Kidney (tissue), 14 donors: Measurements from ENCODE around the gene ZNF93. TPM values are rescaled to one million over a fixed set of nuclear protein-coding genes. Genes with fewer than 3 reads are reported as not detected.
A peak's percentile ranks its signal among the peaks of the same experiment; 100 is the strongest.
"Not testable (repeated sequence)": the region's sequence is repeated elsewhere in the genome, so short reads cannot be mapped to it uniquely, and the experiment has no call there.

Experiments
- DNase-seq, 5 donors: peaks; one replicate each; pipeline ENCODE4 v3.0.0-alpha.2; 2013 to 2020
- FAIRE-seq: peaks from 2 replicates; lab custom pipeline; 2012; peaks lifted over from hg19 to GRCh38; lab: Jason Lieb, UNC
- H3K27ac ChIP-seq, 2 donors: one replicate each; pipeline ENCODE4 v1.7.0; 2013; ENCODE audit warnings: low read depth in 2 of 2, low read length in 2 of 2, inconsistent platforms in 1 of 2
- H3K27me3 ChIP-seq: one replicate; pipeline ENCODE4 v1.7.1; 2013; ENCODE audit warnings: low read length, inconsistent platforms; ENCODE audit not compliant: control insufficient read depth, insufficient read depth
- H3K36me3 ChIP-seq, 3 donors: one replicate each; pipeline versions ENCODE4 v1.7.0 to v1.7.1; 2013; ENCODE audit warnings: low read length in 3 of 3, control low read depth in 1 of 3, inconsistent platforms in 1 of 3; ENCODE audit not compliant: insufficient read depth in 3 of 3, control insufficient read depth in 2 of 3
- H3K4me1 ChIP-seq, 3 donors: one replicate each; pipeline versions ENCODE4 v1.7.0 to v1.7.1; 2013; ENCODE audit warnings: low read length in 3 of 3, inconsistent platforms in 1 of 3, low read depth in 1 of 3; ENCODE audit not compliant: control insufficient read depth in 2 of 3, insufficient read depth in 2 of 3
- H3K4me3 ChIP-seq, 3 donors: one replicate each; pipeline versions ENCODE4 v1.7.0 to v1.8.1; 2013; ENCODE audit warnings: low read length in 3 of 3, control low read depth in 1 of 3, inconsistent platforms in 1 of 3
- H3K9ac ChIP-seq, 3 donors: one replicate each; pipeline versions ENCODE4 v1.7.0 to v1.7.1; 2013; ENCODE audit warnings: low read length in 3 of 3, control low read depth in 1 of 3, inconsistent platforms in 1 of 3
- H3K9me3 ChIP-seq, 3 donors: one replicate each; pipeline versions ENCODE4 v1.7.0 to v1.7.1; 2013; ENCODE audit warnings: low read length in 3 of 3, control low read depth in 1 of 3, inconsistent platforms in 1 of 3; ENCODE audit not compliant: control insufficient read depth in 2 of 3, insufficient read depth in 1 of 3
- intact Hi-C: fragments of 100-400 bp; cut with DNase I; formaldehyde crosslinking; loops from one replicate; pipeline ENCODE4 v1.11.1; 2022
- polyA plus RNA-seq: library from polyadenylated mRNA; stranded (reverse); fragments of 350-450 nt; fragmentation: Illumina TruSeq; extraction: RNeasy Lipid Tissue Mini Kit (QIAGEN cat#74804); gene quantifications from one replicate; pipeline ENCODE4 v1.2.3, GENCODE V29; 2014; ENCODE audit warnings: low read depth, low replicate concordance; ENCODE audit not compliant: insufficient read depth
- total RNA-seq: library from RNA; stranded (reverse); fragmentation: NEBNext Ultra II Directional; extraction: Animal tissue kit (Norgen Biotek cat#: 25700); gene quantifications from one replicate; pipeline ENCODE4 v1.2.1, GENCODE V29; 2021
- TF ChIP-seq, protein P1 (sequence below): IDR thresholded peaks from 3 replicates; pipeline ENCODE4 v1.5.1; 2012; ENCODE audit warnings: mild to moderate bottlenecking, moderate library complexity, borderline replicate concordance; ENCODE audit not compliant: insufficient read depth; ENCODE audit errors: extremely low read depth
- donor health status: control.
- donor health status: control.
- donor health status: control.
- donor health status: control.
- donor health status: control.
- donor health status: DM: yes; HTN: yes; CAD: no.
- donor health status: Normal renal cell carcinoma (clear cell type).

Gene ZNF93
- total and polyA plus RNA-seq, 2 donors from 2014 or later: 1.9 to 4.5 TPM

DNA sequence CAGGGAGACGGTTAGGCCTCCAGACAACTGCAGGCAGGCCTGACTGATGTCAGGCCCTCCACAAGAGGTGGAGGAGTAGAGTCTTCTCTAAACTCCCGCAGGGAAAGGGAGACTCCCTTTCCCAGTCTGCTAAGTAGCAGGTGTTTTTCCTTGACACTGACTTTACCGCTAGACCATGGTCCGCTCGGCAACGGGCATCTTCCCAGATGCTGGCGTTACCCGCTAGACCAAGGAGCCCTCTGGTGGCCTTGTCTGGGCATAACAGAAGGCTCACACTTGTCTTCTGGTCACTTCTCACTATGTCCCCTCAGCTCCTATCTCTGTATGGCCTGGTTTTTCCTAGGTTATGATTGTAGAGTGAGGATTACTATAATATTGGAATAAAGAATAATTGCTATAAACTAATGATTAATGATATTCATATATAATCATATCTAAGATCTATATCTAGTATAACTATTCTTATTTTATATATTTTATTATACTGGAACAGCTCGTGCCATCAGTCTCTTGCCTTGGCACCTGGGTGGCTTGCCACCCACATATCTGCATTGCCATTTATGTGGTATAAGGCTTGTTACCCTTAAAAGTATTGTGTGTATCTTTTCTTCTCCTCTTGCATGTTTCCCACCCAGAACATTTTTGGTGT, 58.5 kb downstream of the ZNF93 start:
- H3K36me3 ChIP-seq, H3K9me3 ChIP-seq, H3K27me3 ChIP-seq, H3K4me1 ChIP-seq, intact Hi-C loops, H3K4me3 ChIP-seq, H3K27ac ChIP-seq, H3K9ac ChIP-seq, FAIRE-seq: not testable (repeated sequence)
- TF ChIP-seq, protein P1, sequence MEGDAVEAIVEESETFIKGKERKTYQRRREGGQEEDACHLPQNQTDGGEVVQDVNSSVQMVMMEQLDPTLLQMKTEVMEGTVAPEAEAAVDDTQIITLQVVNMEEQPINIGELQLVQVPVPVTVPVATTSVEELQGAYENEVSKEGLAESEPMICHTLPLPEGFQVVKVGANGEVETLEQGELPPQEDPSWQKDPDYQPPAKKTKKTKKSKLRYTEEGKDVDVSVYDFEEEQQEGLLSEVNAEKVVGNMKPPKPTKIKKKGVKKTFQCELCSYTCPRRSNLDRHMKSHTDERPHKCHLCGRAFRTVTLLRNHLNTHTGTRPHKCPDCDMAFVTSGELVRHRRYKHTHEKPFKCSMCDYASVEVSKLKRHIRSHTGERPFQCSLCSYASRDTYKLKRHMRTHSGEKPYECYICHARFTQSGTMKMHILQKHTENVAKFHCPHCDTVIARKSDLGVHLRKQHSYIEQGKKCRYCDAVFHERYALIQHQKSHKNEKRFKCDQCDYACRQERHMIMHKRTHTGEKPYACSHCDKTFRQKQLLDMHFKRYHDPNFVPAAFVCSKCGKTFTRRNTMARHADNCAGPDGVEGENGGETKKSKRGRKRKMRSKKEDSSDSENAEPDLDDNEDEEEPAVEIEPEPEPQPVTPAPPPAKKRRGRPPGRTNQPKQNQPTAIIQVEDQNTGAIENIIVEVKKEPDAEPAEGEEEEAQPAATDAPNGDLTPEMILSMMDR: peak; percentile 56
- peak; percentile 81 to 87 (median 82) for DNase-seq

DNA sequence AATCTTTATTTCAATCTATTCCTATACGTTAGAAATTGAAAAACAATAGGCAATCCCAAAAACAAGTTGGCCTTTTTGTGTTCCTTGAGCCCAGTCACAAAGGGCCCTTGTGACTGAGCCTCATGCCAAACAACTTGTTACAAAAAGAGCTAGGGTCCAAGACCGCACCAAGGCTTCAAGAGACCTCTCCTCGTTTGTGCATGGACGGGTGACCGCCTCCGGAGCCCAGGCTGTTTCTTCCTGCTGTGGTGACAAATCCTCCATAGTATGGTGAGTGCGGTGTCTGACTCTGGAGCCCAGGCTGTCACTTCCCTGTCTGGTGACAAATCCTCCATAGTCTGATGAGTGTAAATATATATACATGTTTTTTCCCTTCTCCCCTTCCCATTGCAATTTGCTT, 63.7 kb downstream of the ZNF93 start:
- DNase-seq: no peak
- Histone ChIP-seq H3K36me3 (no peaks in the 10 kb centered on the region), H3K4me1 (no peaks in the 10 kb centered on the region), H3K27ac (no peak overlapping the region), H3K9me3 (peaks cover 0 to 13% (median 3%) of the 10 kb centered on the region in 3 donors), H3K4me3 (no peak overlapping the region), H3K27me3 (no peaks in the 10 kb centered on the region), H3K9ac (no peak overlapping the region)
- FAIRE-seq: no peak
- TF ChIP-seq, protein P1: no peak
- intact Hi-C loops: loop anchor here (10.0 kb wide), 1 partner anchor 430 kb away; the partner anchor contains the start of gene CILP2

DNA sequence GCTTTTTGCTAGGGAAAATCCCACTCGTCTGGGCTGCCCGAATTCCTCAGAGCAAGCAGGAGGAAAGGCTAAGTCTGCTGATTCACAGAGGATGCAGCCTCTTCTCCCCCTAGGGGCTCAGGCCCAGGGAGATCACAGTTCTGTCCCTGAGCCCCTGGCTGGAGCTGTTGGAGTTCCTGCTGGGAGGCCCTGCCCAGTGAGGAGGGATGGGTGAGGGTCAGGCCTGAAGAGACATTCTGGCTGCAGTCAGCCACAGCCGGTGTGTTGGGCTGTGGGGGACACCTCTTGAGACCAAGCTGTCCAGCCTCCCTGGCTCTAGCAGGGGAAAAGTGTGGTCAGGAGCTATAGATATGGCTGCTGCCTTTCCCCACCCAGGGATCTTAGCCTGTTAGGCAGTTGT, 65.4 kb downstream of the ZNF93 start:
- not testable (repeated sequence) for H3K27ac ChIP-seq, H3K27me3 ChIP-seq, DNase-seq, H3K9ac ChIP-seq, FAIRE-seq, H3K4me3 ChIP-seq, H3K36me3 ChIP-seq, H3K4me1 ChIP-seq
- intact Hi-C loops: loop anchor here (10.0 kb wide), 1 partner anchor 431 kb away; the partner anchor contains the start of gene CILP2
- H3K9me3 ChIP-seq: peaks cover 0 to 13% (median 3%) of the 10 kb centered on the region in 3 donors

DNA sequence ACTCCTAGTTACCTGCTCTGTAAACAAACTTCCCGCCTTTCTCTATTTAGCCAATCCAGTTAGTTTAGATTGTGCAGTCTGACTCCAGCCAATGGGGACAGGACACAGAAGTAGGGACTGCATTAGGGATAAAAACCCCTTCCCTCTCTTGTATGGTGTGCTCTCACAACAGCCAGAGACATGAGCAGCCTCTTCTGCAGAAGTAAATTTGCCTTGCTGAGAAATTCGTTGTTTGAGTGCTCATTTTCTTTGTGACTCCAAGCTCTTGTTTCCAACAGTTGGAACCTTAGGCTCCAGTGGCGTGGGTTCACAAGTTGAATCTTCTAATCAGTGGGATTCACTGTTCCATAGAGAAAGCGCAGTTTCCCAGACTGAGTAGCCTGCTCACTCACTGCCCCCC, 66.1 kb downstream of the ZNF93 start:
- Histone ChIP-seq H3K9me3 (peaks cover 0 to 13% (median 3%) of the 10 kb centered on the region in 3 donors), H3K9ac (no peak overlapping the region), H3K4me3 (no peak overlapping the region), H3K4me1 (no peaks in the 10 kb centered on the region), H3K27ac (no peak overlapping the region), H3K36me3 (no peaks in the 10 kb centered on the region), H3K27me3 (no peaks in the 10 kb centered on the region)
- TF ChIP-seq, protein P1: no peak
- FAIRE-seq (no peak), DNase-seq (no peak)
- intact Hi-C loops: loop anchor here (10.0 kb wide), 1 partner anchor 432 kb away; the partner anchor contains the start of gene CILP2

Other genes with a start within 250 kb of the ZNF93 start
- gene ATP13A1, start 237.3 kb upstream of the ZNF93 start, total RNA-seq: 78.1 TPM
- gene ATP13A1, start 237.3 kb upstream of the ZNF93 start, polyA plus RNA-seq: 30.1 TPM
- gene ZNF101, start 232.1 kb upstream of the ZNF93 start, total RNA-seq: 21.2 TPM
- 10.2 TPM for gene ZNF101, start 232.1 kb upstream of the ZNF93 start, polyA plus RNA-seq
- gene ZNF14, start 167.8 kb upstream of the ZNF93 start, total RNA-seq: 10.2 TPM
- gene ZNF14, start 167.8 kb upstream of the ZNF93 start, polyA plus RNA-seq: 5.0 TPM
- gene ZNF506, start 79.2 kb upstream of the ZNF93 start, total RNA-seq: 37.8 TPM
- gene ZNF506, start 79.2 kb upstream of the ZNF93 start, polyA plus RNA-seq: 7.4 TPM
- 15.3 TPM for gene ZNF253, start 35.1 kb upstream of the ZNF93 start, total RNA-seq
- 5.4 TPM for gene ZNF253, start 35.1 kb upstream of the ZNF93 start, polyA plus RNA-seq
- 8.6 TPM for gene ZNF682, start 138.6 kb downstream of the ZNF93 start, total RNA-seq
- gene ZNF682, start 138.6 kb downstream of the ZNF93 start, polyA plus RNA-seq: 6.5 TPM
- 4.7 TPM for gene ZNF90, start 177.1 kb downstream of the ZNF93 start, total RNA-seq
- gene ZNF90, start 177.1 kb downstream of the ZNF93 start, polyA plus RNA-seq: 2.3 TPM